ENCODE measurements around the gene VPS16.

The VPS16 gene

GRCh38 chr20:2847802-2848201, 7.3 kb downstream of the VPS16 start:
- ChIA-PET CTCF (no interaction called here), POLR2A (ENCODE audit: low non-redundant PET) (no interaction called here)
- no peak overlapping the region for H3K27ac ChIP-seq
- TF ChIP-seq, protein P1, sequence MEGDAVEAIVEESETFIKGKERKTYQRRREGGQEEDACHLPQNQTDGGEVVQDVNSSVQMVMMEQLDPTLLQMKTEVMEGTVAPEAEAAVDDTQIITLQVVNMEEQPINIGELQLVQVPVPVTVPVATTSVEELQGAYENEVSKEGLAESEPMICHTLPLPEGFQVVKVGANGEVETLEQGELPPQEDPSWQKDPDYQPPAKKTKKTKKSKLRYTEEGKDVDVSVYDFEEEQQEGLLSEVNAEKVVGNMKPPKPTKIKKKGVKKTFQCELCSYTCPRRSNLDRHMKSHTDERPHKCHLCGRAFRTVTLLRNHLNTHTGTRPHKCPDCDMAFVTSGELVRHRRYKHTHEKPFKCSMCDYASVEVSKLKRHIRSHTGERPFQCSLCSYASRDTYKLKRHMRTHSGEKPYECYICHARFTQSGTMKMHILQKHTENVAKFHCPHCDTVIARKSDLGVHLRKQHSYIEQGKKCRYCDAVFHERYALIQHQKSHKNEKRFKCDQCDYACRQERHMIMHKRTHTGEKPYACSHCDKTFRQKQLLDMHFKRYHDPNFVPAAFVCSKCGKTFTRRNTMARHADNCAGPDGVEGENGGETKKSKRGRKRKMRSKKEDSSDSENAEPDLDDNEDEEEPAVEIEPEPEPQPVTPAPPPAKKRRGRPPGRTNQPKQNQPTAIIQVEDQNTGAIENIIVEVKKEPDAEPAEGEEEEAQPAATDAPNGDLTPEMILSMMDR (conservative IDR thresholded peaks at IDR 0.05; ENCODE audit: low read depth) = no peak
- no peak for DNase-seq (ENCODE audit: low spot score)

- POLR2A ChIA-PET (ENCODE audit: low non-redundant PET) = no interaction called here
- H3K27ac ChIP-seq = no peak overlapping the region
- TF ChIP-seq, protein P1 (conservative IDR thresholded peaks at IDR 0.05; ENCODE audit: low read depth) = no peak
- CTCF ChIA-PET = interaction anchor here (0.6 to 0.9 kb wide), 3 partner anchors 16 to 106 kb away, joined by 3 to 7 read pairs (median 3); no protein-coding TSS in a partner anchor
- no peak for DNase-seq (ENCODE audit: low spot score)
Observed at GRCh38 chr20:2849529-2849928, 9.0 kb downstream of the VPS16 start.

DNA sequence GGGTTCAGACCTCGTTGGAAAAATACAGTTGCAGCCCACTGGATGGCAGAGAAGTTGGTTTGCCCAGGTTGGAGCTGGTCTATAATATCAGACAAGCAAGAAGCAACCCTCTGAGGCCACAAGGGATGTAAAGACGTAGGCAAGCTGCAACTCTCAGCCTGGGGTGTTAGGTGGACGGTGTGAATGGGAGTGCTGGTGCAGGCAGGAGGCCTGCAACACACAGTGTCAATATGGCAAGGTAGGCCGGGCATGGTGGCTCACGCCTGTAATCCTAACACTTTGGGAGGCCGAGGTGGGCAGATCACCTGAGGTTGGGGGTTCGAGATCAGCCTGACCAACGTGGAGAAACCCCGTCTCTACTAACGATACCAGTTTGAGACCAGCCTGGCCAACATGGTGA, 10.5 kb downstream of the VPS16 start:
- POLR2A ChIA-PET (ENCODE audit: low non-redundant PET) = interaction anchor here (0.8 kb wide), 1 partner anchor 199 kb away, joined by 3 read pairs; no protein-coding TSS in a partner anchor
- H3K27ac ChIP-seq = no peak overlapping the region

DNA sequence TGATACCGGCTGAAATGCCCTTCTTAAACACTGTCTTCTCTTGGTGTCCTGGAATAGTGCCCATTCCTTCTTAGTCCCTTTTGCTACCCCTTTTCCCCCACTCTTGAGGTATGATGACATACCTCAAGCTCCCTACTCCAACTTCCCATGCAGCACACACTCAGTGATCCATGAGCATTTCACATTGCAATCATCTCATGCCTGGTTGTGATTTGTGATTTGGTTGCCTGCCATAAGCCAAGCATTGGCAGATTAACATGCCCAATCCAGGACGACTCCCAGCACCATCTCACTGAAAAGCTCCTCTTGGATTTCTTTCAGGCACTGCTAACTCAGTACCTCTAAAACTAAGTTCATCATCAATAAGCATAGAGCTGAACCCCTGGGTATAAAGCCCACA, 18.0 kb downstream of the VPS16 start:
- no peak overlapping the region for H3K27ac ChIP-seq
- POLR2A ChIA-PET (ENCODE audit: low non-redundant PET) = interaction anchor here (1.3 kb wide), 1 partner anchor 14 kb away, joined by 6 read pairs; no protein-coding TSS in a partner anchor
- DNase-seq (ENCODE audit: low spot score) = no peak
- TF ChIP-seq, protein P1 (conservative IDR thresholded peaks at IDR 0.05; ENCODE audit: low read depth) = no peak
- CTCF ChIA-PET = no interaction called here

More for the DNA sequence above, 10.5 kb downstream of the VPS16 start:
- DNase-seq (ENCODE audit: low spot score) = no peak
- CTCF ChIA-PET = interaction anchor here (0.6 to 2.3 kb wide), 5 partner anchors 10 to 322 kb away, joined by 3 to 11 read pairs (median 7); partner anchors contain the start of genes PCED1A and VPS16
- TF ChIP-seq, protein P1 (conservative IDR thresholded peaks at IDR 0.05; ENCODE audit: low read depth) = no peak

DNA sequence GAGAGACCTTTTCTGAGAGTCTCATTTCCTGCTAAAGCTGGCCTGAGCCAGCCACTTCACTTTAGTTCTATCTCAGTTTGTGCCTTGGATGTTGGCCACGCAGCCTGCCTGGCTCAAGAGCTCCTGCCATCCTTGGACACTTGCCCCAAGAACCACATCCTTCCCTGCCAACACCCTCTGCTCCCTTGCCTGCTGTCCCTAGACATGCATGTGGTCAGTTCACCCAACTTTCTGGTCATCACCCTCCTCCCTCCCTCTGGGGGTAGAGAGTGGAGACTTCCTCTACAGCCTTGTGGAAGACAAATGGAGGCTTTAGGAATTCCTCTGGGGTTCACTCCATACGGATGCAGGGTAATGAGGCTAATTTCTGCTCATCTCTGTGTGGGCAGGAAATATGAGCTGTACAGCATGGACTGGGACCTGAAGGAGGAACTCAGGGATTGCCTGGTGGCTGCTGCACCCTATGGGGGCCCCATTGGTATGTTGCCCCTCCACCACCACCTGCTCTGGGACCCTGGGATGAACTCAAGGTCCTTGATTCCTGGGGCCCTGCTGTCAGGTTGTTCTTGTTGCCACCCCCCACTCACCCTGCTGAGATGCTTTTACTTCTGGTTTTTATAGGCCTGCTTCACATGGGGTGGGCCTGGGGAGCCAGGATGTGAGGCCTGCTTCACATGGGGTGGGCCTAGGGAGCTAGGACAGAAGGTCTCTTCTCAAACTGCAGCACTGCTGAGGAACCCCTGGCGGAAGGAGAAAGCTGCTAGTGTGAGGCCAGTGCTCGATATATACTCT, 19.0 kb downstream of the VPS16 start:
- CTCF ChIA-PET = no interaction called here
- TF ChIP-seq, protein P1 (conservative IDR thresholded peaks at IDR 0.05; ENCODE audit: low read depth) = no peak
- POLR2A ChIA-PET (ENCODE audit: low non-redundant PET) = interaction anchor here (1.3 kb wide), 1 partner anchor 13 kb away, joined by 6 read pairs; no protein-coding TSS in a partner anchor
- no peak for DNase-seq (ENCODE audit: low spot score)
- H3K27ac ChIP-seq = no peak overlapping the region

DNA sequence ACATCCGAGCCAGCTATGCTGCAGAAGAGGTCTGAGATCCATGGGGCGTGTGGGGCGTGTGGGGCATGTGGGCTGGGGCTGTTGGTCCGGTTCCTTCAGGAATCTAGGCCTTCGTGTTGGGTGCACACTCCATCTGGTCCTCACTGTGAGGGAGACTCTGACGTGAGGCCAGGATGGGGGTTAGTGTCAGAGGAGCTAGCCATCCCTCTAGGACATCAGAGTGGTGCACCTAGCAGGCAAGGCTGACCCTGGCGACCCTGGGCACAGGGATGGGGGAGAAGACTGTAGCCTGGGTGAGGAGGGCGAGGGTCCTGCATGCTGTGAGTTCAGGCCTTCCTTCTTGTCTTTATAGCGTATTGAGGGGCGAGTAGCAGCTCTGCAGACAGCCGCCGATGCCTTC, 24.1 kb downstream of the VPS16 start:
- POLR2A ChIA-PET (ENCODE audit: low non-redundant PET) = no interaction called here
- TF ChIP-seq, protein P1 (conservative IDR thresholded peaks at IDR 0.05; ENCODE audit: low read depth) = no peak
- CTCF ChIA-PET = no interaction called here
- H3K27ac ChIP-seq = no peak overlapping the region
- DNase-seq (ENCODE audit: low spot score) = no peak
